Neural cell (in vitro differentiated cells): ENCODE results near the gene PLCB1.

Experiments
- EZH2 ChIP-seq: fragments of 200-600, 300-800 bp; shearing (Covaris generic), sonication (generic); IDR thresholded peaks from 2 replicates; pipeline ENCODE4 v1.6.1; 2014; ENCODE audit warnings: antibody characterized with exemption, low read length, borderline replicate concordance, mild to moderate bottlenecking; ENCODE audit not compliant: insufficient read depth, poor library complexity, severe bottlenecking
- POLR2AphosphoS5 ChIP-seq: IDR thresholded peaks from 2 replicates; pipeline ENCODE4 v1.6.1; 2012
- RAD21 ChIP-seq: fragments of 450-650 bp; conservative IDR thresholded peaks from 2 replicates; pipeline ENCODE4 v1.6.1; 2014; ENCODE audit warnings: antibody characterized with exemption, mild to moderate bottlenecking, moderate library complexity
- SMC3 ChIP-seq: fragments of 450-650 bp; conservative IDR thresholded peaks from 2 replicates; pipeline ENCODE4 v1.6.1; 2014; ENCODE audit warnings: antibody characterized with exemption, mild to moderate bottlenecking, moderate library complexity; ENCODE audit not compliant: poor library complexity
- TF ChIP-seq, protein P1 (sequence below): fragments of 450-650 bp; IDR thresholded peaks from 2 replicates; pipeline ENCODE4 v1.5.1; 2014; ENCODE audit warnings: antibody characterized with exemption, mild to moderate bottlenecking, moderate library complexity; ENCODE audit not compliant: poor library complexity, severe bottlenecking
- TF ChIP-seq, protein P2 (sequence below): IDR thresholded peaks from 2 replicates; pipeline ENCODE4 v1.6.1; 2012; ENCODE audit warnings: borderline replicate concordance

DNA sequence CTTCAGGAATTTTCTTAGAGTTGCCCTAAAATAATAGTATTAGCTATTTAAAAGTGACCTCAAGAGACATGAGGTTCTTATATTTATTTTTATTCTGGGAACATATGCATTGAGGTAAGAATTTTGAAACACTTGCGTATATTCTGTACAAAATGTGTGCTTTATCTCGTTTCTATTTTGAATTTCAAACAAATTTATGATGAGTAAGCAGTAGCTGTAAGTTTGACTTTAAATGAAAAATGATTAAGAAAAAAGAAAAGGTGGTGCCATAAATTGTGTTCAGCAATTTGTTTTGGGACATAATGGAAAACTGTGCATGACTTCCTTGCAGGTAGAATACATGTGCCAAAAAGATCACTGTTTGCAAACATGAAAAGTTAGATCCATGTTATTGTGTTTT is 503.8 kb downstream of the PLCB1 start:
- no peak for TF ChIP-seq RAD21
- TF ChIP-seq EZH2: no peak
- TF ChIP-seq, protein P1, sequence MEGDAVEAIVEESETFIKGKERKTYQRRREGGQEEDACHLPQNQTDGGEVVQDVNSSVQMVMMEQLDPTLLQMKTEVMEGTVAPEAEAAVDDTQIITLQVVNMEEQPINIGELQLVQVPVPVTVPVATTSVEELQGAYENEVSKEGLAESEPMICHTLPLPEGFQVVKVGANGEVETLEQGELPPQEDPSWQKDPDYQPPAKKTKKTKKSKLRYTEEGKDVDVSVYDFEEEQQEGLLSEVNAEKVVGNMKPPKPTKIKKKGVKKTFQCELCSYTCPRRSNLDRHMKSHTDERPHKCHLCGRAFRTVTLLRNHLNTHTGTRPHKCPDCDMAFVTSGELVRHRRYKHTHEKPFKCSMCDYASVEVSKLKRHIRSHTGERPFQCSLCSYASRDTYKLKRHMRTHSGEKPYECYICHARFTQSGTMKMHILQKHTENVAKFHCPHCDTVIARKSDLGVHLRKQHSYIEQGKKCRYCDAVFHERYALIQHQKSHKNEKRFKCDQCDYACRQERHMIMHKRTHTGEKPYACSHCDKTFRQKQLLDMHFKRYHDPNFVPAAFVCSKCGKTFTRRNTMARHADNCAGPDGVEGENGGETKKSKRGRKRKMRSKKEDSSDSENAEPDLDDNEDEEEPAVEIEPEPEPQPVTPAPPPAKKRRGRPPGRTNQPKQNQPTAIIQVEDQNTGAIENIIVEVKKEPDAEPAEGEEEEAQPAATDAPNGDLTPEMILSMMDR: no peak
- TF ChIP-seq, protein P2, sequence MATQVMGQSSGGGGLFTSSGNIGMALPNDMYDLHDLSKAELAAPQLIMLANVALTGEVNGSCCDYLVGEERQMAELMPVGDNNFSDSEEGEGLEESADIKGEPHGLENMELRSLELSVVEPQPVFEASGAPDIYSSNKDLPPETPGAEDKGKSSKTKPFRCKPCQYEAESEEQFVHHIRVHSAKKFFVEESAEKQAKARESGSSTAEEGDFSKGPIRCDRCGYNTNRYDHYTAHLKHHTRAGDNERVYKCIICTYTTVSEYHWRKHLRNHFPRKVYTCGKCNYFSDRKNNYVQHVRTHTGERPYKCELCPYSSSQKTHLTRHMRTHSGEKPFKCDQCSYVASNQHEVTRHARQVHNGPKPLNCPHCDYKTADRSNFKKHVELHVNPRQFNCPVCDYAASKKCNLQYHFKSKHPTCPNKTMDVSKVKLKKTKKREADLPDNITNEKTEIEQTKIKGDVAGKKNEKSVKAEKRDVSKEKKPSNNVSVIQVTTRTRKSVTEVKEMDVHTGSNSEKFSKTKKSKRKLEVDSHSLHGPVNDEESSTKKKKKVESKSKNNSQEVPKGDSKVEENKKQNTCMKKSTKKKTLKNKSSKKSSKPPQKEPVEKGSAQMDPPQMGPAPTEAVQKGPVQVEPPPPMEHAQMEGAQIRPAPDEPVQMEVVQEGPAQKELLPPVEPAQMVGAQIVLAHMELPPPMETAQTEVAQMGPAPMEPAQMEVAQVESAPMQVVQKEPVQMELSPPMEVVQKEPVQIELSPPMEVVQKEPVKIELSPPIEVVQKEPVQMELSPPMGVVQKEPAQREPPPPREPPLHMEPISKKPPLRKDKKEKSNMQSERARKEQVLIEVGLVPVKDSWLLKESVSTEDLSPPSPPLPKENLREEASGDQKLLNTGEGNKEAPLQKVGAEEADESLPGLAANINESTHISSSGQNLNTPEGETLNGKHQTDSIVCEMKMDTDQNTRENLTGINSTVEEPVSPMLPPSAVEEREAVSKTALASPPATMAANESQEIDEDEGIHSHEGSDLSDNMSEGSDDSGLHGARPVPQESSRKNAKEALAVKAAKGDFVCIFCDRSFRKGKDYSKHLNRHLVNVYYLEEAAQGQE: no peak
- TF ChIP-seq SMC3: no peak
- no peak for TF ChIP-seq POLR2AphosphoS5
